ENCODE results near the gene ATP1B2.
A peak's percentile ranks its signal among the peaks of the same experiment; 100 is the strongest.

The ATP1B2 gene

DNA sequence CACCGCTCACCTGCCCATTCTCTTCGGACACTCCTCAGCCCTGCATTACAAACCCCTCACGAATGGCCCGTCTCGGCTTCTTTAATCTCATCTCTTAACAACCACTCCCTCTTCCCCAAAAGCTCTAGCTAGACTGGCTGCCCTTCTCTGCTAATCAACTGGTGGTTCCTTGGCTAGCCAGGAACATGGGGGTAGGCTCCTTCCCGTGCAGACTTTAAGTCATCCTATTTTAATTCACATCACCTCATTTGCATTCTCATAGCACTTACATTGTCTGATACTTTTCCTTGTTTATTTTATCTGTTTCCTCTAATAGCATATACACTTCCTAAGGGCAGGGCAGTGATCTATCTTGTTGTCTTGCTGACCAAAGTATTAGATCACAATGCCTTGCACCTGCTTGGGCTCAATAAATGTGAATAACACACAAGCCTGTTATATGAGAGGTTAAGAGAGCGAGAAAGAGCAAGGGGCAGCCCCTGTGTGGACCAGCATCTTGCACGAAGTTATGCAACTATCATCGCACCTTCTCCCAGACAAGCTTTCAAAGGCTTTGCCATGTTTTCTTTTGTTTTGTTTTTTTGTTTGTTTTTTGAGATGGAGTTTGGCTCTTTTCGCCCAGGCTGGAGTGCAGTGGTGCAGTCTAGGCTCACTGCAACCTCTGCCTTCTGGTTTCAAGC lies 26.8 kb downstream of the ATP1B2 start:
- TF ChIP-seq, protein P1, sequence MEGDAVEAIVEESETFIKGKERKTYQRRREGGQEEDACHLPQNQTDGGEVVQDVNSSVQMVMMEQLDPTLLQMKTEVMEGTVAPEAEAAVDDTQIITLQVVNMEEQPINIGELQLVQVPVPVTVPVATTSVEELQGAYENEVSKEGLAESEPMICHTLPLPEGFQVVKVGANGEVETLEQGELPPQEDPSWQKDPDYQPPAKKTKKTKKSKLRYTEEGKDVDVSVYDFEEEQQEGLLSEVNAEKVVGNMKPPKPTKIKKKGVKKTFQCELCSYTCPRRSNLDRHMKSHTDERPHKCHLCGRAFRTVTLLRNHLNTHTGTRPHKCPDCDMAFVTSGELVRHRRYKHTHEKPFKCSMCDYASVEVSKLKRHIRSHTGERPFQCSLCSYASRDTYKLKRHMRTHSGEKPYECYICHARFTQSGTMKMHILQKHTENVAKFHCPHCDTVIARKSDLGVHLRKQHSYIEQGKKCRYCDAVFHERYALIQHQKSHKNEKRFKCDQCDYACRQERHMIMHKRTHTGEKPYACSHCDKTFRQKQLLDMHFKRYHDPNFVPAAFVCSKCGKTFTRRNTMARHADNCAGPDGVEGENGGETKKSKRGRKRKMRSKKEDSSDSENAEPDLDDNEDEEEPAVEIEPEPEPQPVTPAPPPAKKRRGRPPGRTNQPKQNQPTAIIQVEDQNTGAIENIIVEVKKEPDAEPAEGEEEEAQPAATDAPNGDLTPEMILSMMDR (IDR thresholded peaks at IDR 0.05; ENCODE audit: poor library complexity, severe bottlenecking): no peak
- Histone ChIP-seq H3K36me3 (ENCODE audit: low read depth) (peaks cover 35% of the 10 kb centered on the region), H3K27me3 (ENCODE audit: insufficient read depth, poor library complexity, severe bottlenecking) (no peaks in the 10 kb centered on the region), H3K9me3 (ENCODE audit: severe bottlenecking) (no peaks in the 10 kb centered on the region), H3K27ac (ENCODE audit: poor library complexity, severe bottlenecking) (no peak overlapping the region), H3K4me1 (ENCODE audit: insufficient read depth, poor library complexity, severe bottlenecking) (no peaks in the 10 kb centered on the region), H3K4me3 (ENCODE audit: severe bottlenecking) (no peak overlapping the region)
- ATAC-seq (ENCODE audit: low read depth) (no peak), DNase-seq (ENCODE audit: low spot score) (no peak)

DNA sequence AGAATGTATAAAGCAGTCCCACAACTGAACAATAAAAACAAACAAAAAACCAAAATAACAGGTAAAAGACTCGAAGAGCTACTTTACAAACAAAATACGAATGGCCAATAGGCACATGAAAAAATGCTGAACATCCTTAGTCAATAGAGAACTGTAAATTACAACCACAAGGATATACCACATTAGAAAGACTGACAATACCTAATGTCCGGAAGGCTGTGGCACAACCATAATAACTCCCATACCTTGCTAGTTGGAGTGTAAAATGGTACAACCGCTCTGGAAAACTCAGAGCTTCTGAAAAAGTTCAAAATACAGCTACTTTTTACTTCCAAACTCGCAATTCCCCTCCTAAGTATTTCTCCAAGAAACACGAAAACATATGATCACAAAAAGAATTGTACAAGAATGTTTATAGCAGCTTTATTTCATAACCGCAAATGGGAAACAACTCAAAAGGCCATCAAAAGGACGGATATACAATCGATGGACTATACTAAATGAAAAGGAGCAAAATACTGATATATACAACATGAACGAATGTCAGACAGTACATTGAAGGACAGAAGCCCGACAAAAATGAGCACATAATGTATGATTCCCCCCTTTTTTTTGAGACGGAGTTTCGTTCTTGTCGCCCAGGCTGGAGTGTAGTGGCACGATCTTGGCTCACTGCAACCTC lies 34.3 kb downstream of the ATP1B2 start:
- Histone ChIP-seq H3K9me3 (ENCODE audit: severe bottlenecking) (no peaks in the 10 kb centered on the region), H3K36me3 (ENCODE audit: low read depth) (peaks cover 34% of the 10 kb centered on the region), H3K4me1 (ENCODE audit: insufficient read depth, poor library complexity, severe bottlenecking) (peaks cover 7% of the 10 kb centered on the region), H3K27me3 (ENCODE audit: insufficient read depth, poor library complexity, severe bottlenecking) (no peaks in the 10 kb centered on the region), H3K27ac (ENCODE audit: poor library complexity, severe bottlenecking) (peak overlapping the region; percentile 91), H3K4me3 (ENCODE audit: severe bottlenecking) (peak overlapping the region; percentile 67)
- ATAC-seq (ENCODE audit: low read depth) (no peak), DNase-seq (ENCODE audit: low spot score) (no peak)
- TF ChIP-seq, protein P1 (IDR thresholded peaks at IDR 0.05; ENCODE audit: poor library complexity, severe bottlenecking): no peak

DNA sequence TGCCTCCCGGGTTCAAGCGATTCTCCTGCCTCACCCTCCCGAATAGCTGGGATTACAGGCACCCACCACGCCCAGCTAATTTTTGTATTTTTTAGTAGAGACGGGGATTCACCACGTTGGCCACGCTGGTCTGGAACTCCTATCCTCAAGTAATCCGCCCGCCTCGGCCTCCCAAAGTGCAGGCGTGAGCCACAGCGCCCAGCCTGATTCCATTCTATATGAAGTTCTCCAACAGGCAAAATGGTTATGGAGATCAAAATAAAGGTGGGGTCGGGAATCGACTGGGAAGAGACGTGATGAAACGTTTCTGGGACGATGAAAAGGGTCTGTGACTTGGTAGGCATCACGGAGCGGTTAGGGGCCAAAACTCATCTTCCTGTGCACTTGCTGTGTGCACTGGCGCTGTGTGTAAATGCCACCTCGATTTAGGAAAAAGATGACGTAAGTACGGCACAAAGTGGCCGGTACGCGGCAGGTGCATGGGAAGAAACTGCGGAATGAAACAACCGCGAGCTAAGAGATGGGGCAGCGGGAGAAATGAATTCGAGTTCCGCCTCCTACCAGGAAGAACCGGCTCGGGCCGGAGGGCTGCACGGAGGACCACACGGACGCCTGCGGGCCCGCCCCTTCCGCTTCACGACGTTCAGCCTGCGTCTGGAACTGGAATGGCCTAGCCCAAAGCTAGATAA lies 35.0 kb downstream of the ATP1B2 start:
- Histone ChIP-seq H3K4me1 (ENCODE audit: insufficient read depth, poor library complexity, severe bottlenecking) (peaks cover 7% of the 10 kb centered on the region), H3K9me3 (ENCODE audit: severe bottlenecking) (no peaks in the 10 kb centered on the region), H3K27me3 (ENCODE audit: insufficient read depth, poor library complexity, severe bottlenecking) (no peaks in the 10 kb centered on the region), H3K36me3 (ENCODE audit: low read depth) (peaks cover 41% of the 10 kb centered on the region), H3K4me3 (ENCODE audit: severe bottlenecking) (peak overlapping the region; percentile 67), H3K27ac (ENCODE audit: poor library complexity, severe bottlenecking) (peak overlapping the region; percentile 91)
- ATAC-seq (ENCODE audit: low read depth) (peak; percentile 60), DNase-seq (ENCODE audit: low spot score) (peak; percentile 93)
- TF ChIP-seq, protein P1 (IDR thresholded peaks at IDR 0.05; ENCODE audit: poor library complexity, severe bottlenecking): no peak

DNA sequence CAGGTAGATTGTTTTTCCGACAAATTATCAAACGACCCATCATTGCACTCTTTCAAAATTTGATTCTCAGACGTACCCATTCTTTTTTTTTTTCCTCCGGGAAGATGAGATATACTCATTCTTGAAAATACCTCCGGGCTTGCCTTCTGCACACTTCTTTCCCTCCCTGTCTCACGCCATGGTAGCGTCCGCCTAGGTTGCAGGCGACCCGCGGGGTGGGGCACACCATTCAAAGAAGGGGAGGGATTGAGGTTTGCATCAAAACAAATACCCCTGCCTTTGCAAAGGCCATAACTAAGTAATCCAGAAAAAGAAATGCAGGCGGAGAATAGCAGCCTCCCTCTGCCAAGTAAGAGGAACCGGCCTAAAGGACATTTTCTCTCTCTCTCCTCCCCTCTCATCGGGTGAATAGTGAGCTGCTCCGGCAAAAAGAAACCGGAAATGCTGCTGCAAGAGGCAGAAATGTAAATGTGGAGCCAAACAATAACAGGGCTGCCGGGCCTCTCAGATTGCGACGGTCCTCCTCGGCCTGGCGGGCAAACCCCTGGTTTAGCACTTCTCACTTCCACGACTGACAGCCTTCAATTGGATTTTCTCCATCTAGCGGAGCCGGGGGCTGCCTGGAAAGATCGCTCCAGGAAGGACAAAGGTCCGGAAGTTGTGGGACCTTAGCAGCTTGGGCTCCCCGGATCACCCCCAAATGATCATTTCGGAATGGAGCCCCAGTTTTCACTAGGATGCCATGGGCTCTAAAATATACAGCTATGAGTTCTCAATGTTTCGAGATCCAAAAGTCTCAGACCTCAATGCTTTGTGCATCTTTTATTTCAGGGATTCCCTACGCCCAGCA lies 35.7 kb downstream of the ATP1B2 start:
- Histone ChIP-seq H3K9me3 (ENCODE audit: severe bottlenecking) (no peaks in the 10 kb centered on the region), H3K27me3 (ENCODE audit: insufficient read depth, poor library complexity, severe bottlenecking) (no peaks in the 10 kb centered on the region), H3K4me3 (ENCODE audit: severe bottlenecking) (peak overlapping the region; percentile 67), H3K36me3 (ENCODE audit: low read depth) (peaks cover 42% of the 10 kb centered on the region), H3K4me1 (ENCODE audit: insufficient read depth, poor library complexity, severe bottlenecking) (peaks cover 7% of the 10 kb centered on the region), H3K27ac (ENCODE audit: poor library complexity, severe bottlenecking) (peak overlapping the region; percentile 91)
- TF ChIP-seq, protein P1 (IDR thresholded peaks at IDR 0.05; ENCODE audit: poor library complexity, severe bottlenecking): no peak
- DNase-seq (ENCODE audit: low spot score) (peak; percentile 82), ATAC-seq (ENCODE audit: low read depth) (peak; percentile 30)
